ENCODE data around the gene TIMM9.
A peak's percentile ranks its signal among the peaks of the same experiment; 100 is the strongest.

Gene TIMM9

DNA sequence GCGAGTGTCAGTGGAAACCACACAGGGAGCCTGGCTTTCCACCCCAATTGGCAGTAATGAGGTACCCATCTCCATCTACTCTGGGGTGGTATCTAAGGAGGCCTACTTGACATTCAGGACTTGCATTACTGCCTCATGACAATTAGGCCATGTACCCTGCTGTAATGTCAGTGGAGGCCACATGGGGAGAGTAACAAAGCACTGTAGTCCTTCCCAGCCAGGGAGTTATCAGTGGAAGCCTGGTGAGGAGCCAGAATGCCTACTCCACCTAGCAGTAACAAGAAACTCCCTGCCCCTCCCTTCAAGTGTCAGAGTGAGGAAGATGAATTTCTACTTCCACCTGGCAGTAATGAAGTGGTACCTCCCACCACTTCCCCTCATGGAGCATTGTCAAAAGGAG is 12.5 kb downstream of the TIMM9 start:
- Histone ChIP-seq H3K4me1 (ENCODE audit: low read length) (no peaks in the 10 kb centered on the region), H3K79me2 (ENCODE audit: low read length) (peaks cover 46% of the 10 kb centered on the region), H3K27me3 (ENCODE audit: low read depth, low read length) (no peaks in the 10 kb centered on the region), H4K20me1 (ENCODE audit: insufficient read depth, low read length) (no peaks in the 10 kb centered on the region; the same call in 1 of the 2 replicates), H3K9me3 (ENCODE audit: insufficient read depth, low read length) (no peaks in the 10 kb centered on the region), H3K27ac (ENCODE audit: low read length) (no peak overlapping the region), H3K9ac (ENCODE audit: low read length) (no peak overlapping the region), H2AFZ (ENCODE audit: low read depth, low read length) (no peak overlapping the region), H3K4me2 (ENCODE audit: low read length) (no peak overlapping the region), H3K4me3 (ENCODE audit: low read length) (no peak overlapping the region), H3K36me3 (replicated peaks; ENCODE audit: low read depth, low read length) (peaks cover 42% of the 10 kb centered on the region)
- TF ChIP-seq EZH2phosphoT487 (IDR thresholded peaks at IDR 0.05; ENCODE audit: low read depth): no peak
- TF ChIP-seq, protein P1, sequence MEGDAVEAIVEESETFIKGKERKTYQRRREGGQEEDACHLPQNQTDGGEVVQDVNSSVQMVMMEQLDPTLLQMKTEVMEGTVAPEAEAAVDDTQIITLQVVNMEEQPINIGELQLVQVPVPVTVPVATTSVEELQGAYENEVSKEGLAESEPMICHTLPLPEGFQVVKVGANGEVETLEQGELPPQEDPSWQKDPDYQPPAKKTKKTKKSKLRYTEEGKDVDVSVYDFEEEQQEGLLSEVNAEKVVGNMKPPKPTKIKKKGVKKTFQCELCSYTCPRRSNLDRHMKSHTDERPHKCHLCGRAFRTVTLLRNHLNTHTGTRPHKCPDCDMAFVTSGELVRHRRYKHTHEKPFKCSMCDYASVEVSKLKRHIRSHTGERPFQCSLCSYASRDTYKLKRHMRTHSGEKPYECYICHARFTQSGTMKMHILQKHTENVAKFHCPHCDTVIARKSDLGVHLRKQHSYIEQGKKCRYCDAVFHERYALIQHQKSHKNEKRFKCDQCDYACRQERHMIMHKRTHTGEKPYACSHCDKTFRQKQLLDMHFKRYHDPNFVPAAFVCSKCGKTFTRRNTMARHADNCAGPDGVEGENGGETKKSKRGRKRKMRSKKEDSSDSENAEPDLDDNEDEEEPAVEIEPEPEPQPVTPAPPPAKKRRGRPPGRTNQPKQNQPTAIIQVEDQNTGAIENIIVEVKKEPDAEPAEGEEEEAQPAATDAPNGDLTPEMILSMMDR (IDR thresholded peaks at IDR 0.05; ENCODE audit: low read depth, low read length): no peak

DNA sequence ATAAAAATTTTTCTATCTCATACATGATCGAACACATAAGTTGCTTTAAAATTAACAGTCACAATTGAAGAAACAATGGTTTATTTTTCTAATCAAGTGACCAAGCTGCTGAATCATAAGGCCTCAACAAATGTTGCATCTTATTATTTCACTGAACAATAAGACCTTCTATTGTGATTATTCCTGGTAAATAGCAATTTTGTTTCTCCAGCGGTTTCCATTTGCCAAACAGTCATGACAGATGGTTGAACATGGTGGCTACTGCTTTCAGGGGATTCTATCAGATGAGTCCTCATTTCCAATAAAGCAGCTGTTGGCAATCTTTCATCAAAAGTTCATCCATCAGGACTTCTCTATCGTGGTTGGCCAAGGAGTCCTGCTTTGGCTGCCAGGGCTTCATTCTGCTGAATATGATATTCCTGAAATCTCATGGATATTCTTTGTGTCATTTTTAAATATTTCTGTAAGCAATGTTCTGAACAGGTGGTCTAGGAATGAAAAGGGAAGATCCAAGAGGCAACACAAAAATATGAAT is 18.6 kb downstream of the TIMM9 start:
- Histone ChIP-seq H3K36me3 (replicated peaks; ENCODE audit: low read depth, low read length) (peaks cover 33% of the 10 kb centered on the region), H3K4me2 (ENCODE audit: low read length) (no peak overlapping the region), H4K20me1 (ENCODE audit: insufficient read depth, low read length) (no peaks in the 10 kb centered on the region), H3K27ac (ENCODE audit: low read length) (no peak overlapping the region), H3K4me1 (ENCODE audit: low read length) (no peaks in the 10 kb centered on the region), H3K27me3 (ENCODE audit: low read depth, low read length) (no peaks in the 10 kb centered on the region), H2AFZ (ENCODE audit: low read depth, low read length) (no peak overlapping the region), H3K4me3 (ENCODE audit: low read length) (no peak overlapping the region), H3K79me2 (ENCODE audit: low read length) (peaks cover 8% of the 10 kb centered on the region; the same call in 1 of the 2 replicates), H3K9me3 (ENCODE audit: insufficient read depth, low read length) (no peaks in the 10 kb centered on the region), H3K9ac (ENCODE audit: low read length) (no peak overlapping the region)
- no peak for TF ChIP-seq EZH2phosphoT487 (IDR thresholded peaks at IDR 0.05; ENCODE audit: low read depth)
- TF ChIP-seq, protein P1 (IDR thresholded peaks at IDR 0.05; ENCODE audit: low read depth, low read length): no peak

DNA sequence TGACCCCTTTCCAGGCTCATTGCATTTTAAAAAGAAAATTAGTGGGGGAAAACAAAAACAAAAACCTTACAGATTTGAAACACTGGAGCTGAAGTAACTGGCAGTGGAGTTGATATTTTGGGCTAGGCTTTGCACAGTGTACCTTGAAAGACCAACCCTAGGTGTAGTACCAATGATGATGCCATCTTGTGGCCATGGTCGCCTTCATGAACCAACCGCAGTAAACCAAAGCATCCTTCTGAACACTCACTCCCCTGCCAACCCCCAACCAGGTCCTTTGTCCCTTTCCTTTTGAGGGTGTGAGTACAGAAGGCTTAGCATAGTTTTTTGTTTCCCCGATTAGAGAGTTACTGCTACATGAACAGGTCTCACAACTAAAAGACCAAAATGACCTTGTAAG is 25.7 kb downstream of the TIMM9 start:
- H4K20me1 ChIP-seq (ENCODE audit: insufficient read depth, low read length): no peaks in the 10 kb centered on the region
- no peaks in the 10 kb centered on the region for H3K27me3 ChIP-seq (ENCODE audit: low read depth, low read length)
- H3K9me3 ChIP-seq (ENCODE audit: insufficient read depth, low read length): no peaks in the 10 kb centered on the region
- H3K9ac ChIP-seq (ENCODE audit: low read length): no peak overlapping the region
- H2AFZ ChIP-seq (ENCODE audit: low read depth, low read length): no peak overlapping the region
- no peak overlapping the region for H3K4me2 ChIP-seq (ENCODE audit: low read length)
- no peaks in the 10 kb centered on the region for H3K79me2 ChIP-seq (ENCODE audit: low read length)
- H3K36me3 ChIP-seq (replicated peaks; ENCODE audit: low read depth, low read length): peaks cover 5% of the 10 kb centered on the region
- no peak overlapping the region for H3K27ac ChIP-seq (ENCODE audit: low read length)
- no peaks in the 10 kb centered on the region for H3K4me1 ChIP-seq (ENCODE audit: low read length)
- no peak for TF ChIP-seq EZH2phosphoT487 (IDR thresholded peaks at IDR 0.05; ENCODE audit: low read depth)
- TF ChIP-seq, protein P1 (IDR thresholded peaks at IDR 0.05; ENCODE audit: low read depth, low read length): peak; percentile 31; the same call in 1 of the 2 replicates
- H3K4me3 ChIP-seq (ENCODE audit: low read length): no peak overlapping the region

DNA sequence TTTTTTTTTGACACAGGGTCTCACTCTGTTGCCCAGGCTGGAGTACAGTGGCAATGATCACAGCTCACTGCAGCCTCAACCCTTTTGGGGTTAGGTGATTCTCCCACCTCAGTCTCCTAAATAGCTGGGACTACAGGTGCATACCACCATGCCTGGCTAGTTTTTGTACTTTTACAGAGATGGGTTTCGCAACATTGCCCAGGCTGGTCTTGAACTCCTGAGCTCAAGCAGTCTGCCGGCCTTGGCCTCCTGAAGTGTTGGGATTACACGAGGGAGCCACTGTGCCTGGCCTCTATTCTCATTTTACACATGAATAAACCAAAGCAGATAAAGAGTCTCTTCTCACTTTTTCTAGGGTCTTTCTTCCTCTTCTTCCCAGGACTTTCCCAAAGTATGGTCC is 28.4 kb downstream of the TIMM9 start:
- Histone ChIP-seq H3K4me3 (ENCODE audit: low read length) (no peak overlapping the region), H3K27me3 (ENCODE audit: low read depth, low read length) (no peaks in the 10 kb centered on the region), H2AFZ (ENCODE audit: low read depth, low read length) (no peak overlapping the region), H3K79me2 (ENCODE audit: low read length) (no peaks in the 10 kb centered on the region), H3K27ac (ENCODE audit: low read length) (no peak overlapping the region), H3K4me2 (ENCODE audit: low read length) (no peak overlapping the region), H3K4me1 (ENCODE audit: low read length) (peaks cover 10% of the 10 kb centered on the region), H3K9ac (ENCODE audit: low read length) (no peak overlapping the region), H3K9me3 (ENCODE audit: insufficient read depth, low read length) (no peaks in the 10 kb centered on the region), H3K36me3 (replicated peaks; ENCODE audit: low read depth, low read length) (peaks cover 2% of the 10 kb centered on the region), H4K20me1 (ENCODE audit: insufficient read depth, low read length) (no peaks in the 10 kb centered on the region)
- TF ChIP-seq, protein P1 (IDR thresholded peaks at IDR 0.05; ENCODE audit: low read depth, low read length): no peak
- TF ChIP-seq EZH2phosphoT487 (IDR thresholded peaks at IDR 0.05; ENCODE audit: low read depth): no peak

Measured in OCI-LY3 (cell line).